ENCODE data around the gene ZNF396.

Gene ZNF396

DNA sequence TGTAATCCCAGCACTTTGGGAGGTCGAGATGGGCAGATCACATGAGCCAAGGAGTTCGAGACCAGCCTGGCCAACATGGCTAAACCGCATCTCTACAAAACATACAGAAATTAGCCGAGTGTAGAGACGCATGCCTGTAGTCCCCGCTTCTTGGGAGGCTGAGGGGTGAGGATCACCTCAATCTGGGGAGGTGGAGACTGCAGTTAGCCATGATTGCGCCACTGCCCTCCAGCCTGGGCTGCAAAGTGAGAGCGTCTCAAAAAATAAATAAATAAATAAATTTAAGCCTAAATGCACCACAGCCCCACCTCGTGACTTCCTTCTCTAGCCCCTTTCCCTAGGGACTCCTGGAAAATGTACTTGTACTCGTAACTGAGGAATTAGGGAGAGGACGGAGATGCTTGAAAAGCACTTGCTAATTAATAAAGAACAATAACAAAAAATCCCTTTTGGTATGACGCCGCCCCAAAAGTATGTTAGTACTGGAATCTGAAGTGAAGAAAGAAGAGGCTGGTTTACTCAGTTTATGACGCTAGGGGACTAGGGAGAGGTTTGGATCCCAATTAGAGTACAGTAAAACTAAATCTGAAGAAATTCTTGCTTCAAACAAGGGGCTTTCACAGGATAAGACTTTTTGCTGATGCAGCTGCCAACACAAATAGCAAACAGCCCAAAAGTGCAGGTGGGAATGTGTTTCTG, 887 bp upstream of the ZNF396 start:
- TF ChIP-seq YY1 (IDR thresholded peaks at IDR 0.05; ENCODE audit: low read depth), result no peak
- TF ChIP-seq CEBPB (IDR thresholded peaks at IDR 0.05), result no peak
- no peak for TF ChIP-seq TEAD4 (IDR thresholded peaks at IDR 0.05)
- no peak for TF ChIP-seq EGR1 (IDR thresholded peaks at IDR 0.05)

DNA sequence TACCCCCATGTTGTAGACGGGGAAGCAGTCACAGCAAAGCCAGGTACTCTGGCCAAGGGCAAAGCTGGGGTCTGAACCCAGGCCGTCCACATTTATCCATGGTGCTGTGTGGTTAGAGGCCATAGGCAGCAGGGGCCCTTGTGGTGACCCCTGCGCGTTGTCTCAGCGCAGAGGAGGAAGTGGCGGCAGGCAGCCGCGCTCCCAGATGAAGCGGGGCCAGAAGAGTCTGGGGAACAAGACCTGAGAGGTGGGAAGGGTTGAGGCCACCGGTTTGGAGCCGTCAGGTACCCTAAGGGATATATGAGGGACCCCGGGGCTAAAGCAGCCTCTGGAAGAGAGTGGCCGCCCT, 770 bp downstream of the ZNF396 start:
- TF ChIP-seq NFIC (IDR thresholded peaks at IDR 0.05) (no peak), CEBPB (IDR thresholded peaks at IDR 0.05) (no peak), FOXM1 (IDR thresholded peaks at IDR 0.05; ENCODE audit: borderline replicate concordance, low read depth) (no peak), EGR1 (IDR thresholded peaks at IDR 0.05) (no peak), RAD21 (IDR thresholded peaks at IDR 0.05; ENCODE audit: low read depth) (no peak), TCF12 (IDR thresholded peaks at IDR 0.05; ENCODE audit: low read depth) (no peak), CREB1 (IDR thresholded peaks at IDR 0.05; ENCODE audit: low read depth) (no peak), YY1 (IDR thresholded peaks at IDR 0.05; ENCODE audit: low read depth) (no peak), TAF1 (IDR thresholded peaks at IDR 0.05; ENCODE audit: low read depth) (no peak), ZBTB7A (IDR thresholded peaks at IDR 0.05; ENCODE audit: low read depth) (no peak)
- TF ChIP-seq, protein P1, sequence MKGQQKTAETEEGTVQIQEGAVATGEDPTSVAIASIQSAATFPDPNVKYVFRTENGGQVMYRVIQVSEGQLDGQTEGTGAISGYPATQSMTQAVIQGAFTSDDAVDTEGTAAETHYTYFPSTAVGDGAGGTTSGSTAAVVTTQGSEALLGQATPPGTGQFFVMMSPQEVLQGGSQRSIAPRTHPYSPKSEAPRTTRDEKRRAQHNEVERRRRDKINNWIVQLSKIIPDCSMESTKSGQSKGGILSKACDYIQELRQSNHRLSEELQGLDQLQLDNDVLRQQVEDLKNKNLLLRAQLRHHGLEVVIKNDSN (IDR thresholded peaks at IDR 0.05), result no peak

DNA sequence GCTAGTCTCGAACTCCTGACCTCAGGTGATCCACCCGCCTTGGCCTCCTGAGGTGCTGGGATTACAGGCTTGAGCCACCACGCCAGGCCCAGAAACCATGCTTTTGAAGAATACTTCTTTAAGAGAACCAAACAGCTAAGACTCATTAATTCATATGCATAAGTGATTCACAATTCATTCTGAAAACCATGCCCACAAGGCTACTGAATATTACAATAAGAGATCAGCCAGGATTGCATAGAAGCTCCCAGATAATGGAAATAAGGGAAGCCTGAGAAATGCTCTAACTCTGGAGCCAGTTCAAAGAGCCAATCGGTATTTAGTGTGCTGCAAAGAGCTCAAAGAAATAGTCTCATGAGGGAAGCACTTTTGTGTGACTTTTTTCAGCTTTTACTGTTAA, 2.4 kb downstream of the ZNF396 start:
- TF ChIP-seq, protein P1 (IDR thresholded peaks at IDR 0.05), result no peak
- TF ChIP-seq, protein P2, sequence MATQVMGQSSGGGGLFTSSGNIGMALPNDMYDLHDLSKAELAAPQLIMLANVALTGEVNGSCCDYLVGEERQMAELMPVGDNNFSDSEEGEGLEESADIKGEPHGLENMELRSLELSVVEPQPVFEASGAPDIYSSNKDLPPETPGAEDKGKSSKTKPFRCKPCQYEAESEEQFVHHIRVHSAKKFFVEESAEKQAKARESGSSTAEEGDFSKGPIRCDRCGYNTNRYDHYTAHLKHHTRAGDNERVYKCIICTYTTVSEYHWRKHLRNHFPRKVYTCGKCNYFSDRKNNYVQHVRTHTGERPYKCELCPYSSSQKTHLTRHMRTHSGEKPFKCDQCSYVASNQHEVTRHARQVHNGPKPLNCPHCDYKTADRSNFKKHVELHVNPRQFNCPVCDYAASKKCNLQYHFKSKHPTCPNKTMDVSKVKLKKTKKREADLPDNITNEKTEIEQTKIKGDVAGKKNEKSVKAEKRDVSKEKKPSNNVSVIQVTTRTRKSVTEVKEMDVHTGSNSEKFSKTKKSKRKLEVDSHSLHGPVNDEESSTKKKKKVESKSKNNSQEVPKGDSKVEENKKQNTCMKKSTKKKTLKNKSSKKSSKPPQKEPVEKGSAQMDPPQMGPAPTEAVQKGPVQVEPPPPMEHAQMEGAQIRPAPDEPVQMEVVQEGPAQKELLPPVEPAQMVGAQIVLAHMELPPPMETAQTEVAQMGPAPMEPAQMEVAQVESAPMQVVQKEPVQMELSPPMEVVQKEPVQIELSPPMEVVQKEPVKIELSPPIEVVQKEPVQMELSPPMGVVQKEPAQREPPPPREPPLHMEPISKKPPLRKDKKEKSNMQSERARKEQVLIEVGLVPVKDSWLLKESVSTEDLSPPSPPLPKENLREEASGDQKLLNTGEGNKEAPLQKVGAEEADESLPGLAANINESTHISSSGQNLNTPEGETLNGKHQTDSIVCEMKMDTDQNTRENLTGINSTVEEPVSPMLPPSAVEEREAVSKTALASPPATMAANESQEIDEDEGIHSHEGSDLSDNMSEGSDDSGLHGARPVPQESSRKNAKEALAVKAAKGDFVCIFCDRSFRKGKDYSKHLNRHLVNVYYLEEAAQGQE (IDR thresholded peaks at IDR 0.05; ENCODE audit: low read depth), result no peak
- TF ChIP-seq TEAD4 (IDR thresholded peaks at IDR 0.05), result no peak
- no peak for TF ChIP-seq RAD21 (IDR thresholded peaks at IDR 0.05; ENCODE audit: low read depth)

DNA sequence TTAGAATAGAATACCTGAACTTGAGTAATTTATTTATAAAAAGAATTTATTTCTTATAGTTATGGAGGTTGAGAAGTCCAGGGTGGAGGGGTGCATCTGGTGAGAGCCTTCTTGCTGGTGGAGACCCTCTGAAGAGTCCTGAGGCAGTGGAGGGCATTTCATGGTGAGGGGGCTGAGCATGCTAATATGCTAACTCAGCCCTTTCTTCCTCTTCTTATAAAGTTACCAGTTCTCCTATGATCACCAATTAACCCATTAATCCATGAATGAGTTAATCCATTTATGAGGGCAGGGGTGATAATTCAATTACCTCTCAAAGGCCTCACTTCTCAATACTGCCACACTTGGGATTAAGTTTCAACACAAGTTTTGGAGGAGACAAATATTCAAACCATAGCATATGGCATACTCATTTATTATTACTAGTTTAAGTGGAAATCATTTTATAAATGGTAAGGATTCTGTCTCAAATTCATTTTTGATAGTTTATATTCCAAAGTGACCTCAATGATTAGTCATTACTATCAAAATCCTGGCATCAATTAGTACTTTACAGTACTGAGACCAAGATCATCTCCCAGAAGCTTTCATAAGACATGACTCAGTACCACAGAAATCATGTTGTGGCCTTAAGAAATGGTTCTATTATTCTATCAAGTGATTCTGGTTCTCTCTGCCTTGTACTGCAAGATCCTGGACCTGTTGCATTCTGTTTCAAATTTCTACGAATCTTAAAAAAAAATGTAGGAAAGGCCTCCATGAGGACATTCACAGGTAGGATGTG, 5.5 kb downstream of the ZNF396 start:
- TF ChIP-seq EGR1 (IDR thresholded peaks at IDR 0.05) (no peak), TEAD4 (IDR thresholded peaks at IDR 0.05) (no peak), CREB1 (IDR thresholded peaks at IDR 0.05; ENCODE audit: low read depth) (no peak), EP300 (IDR thresholded peaks at IDR 0.05; ENCODE audit: borderline replicate concordance) (no peak), TCF12 (IDR thresholded peaks at IDR 0.05; ENCODE audit: low read depth) (no peak), NFIC (IDR thresholded peaks at IDR 0.05) (no peak), FOXM1 (IDR thresholded peaks at IDR 0.05; ENCODE audit: borderline replicate concordance, low read depth) (no peak)
- TF ChIP-seq, protein P1 (IDR thresholded peaks at IDR 0.05), result no peak

DNA sequence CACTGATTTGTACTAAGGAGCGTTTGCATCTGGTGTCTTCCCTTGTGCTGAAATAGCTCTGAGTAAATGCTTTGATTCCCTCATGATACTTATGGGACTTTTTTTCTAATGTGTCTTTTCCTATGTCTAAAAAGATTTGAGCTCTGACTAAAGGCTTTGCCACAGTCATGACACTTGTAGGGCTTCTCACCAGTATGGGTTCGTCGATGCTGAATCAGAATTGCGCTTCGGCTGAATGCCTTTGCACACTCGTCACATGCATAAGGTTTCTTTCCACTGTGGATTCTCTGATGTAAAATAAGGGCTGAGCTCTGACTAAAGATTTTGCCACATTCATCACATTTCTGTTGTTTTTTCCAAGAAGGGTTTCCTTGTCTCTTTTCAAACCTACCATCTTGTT, 8.0 kb downstream of the ZNF396 start:
- TF ChIP-seq ZBTB7A (IDR thresholded peaks at IDR 0.05; ENCODE audit: low read depth), result no peak
- TF ChIP-seq EP300 (IDR thresholded peaks at IDR 0.05; ENCODE audit: borderline replicate concordance), result no peak
- TF ChIP-seq, protein P3, sequence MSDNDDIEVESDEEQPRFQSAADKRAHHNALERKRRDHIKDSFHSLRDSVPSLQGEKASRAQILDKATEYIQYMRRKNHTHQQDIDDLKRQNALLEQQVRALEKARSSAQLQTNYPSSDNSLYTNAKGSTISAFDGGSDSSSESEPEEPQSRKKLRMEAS (IDR thresholded peaks at IDR 0.05), result no peak
- no peak for TF ChIP-seq RAD21 (IDR thresholded peaks at IDR 0.05; ENCODE audit: low read depth)
- no peak for TF ChIP-seq FOXM1 (IDR thresholded peaks at IDR 0.05; ENCODE audit: borderline replicate concordance, low read depth)
- no peak for TF ChIP-seq TEAD4 (IDR thresholded peaks at IDR 0.05)
- no peak for TF ChIP-seq EGR1 (IDR thresholded peaks at IDR 0.05)
- TF ChIP-seq TAF1 (IDR thresholded peaks at IDR 0.05; ENCODE audit: low read depth), result no peak
- no peak for TF ChIP-seq NFIC (IDR thresholded peaks at IDR 0.05)
- no peak for TF ChIP-seq TCF12 (IDR thresholded peaks at IDR 0.05; ENCODE audit: low read depth)
- TF ChIP-seq, protein P1 (IDR thresholded peaks at IDR 0.05), result no peak
- no peak for TF ChIP-seq CREB1 (IDR thresholded peaks at IDR 0.05; ENCODE audit: low read depth)
- TF ChIP-seq CEBPB (IDR thresholded peaks at IDR 0.05), result no peak
- TF ChIP-seq, protein P2 (IDR thresholded peaks at IDR 0.05; ENCODE audit: low read depth), result no peak
- no peak for TF ChIP-seq YY1 (IDR thresholded peaks at IDR 0.05; ENCODE audit: low read depth)
